Stimulated activated CD4-positive, alpha-beta T cell treated with anti-CD3 and anti-CD28 coated beads, Interleukin-4, amount 100 ng/mL, for 1 hour (primary cell): ENCODE measurements around the gene PRMT1.

Experiments
- DNase-seq: peaks from one replicate; pipeline ENCODE4 v3.0.0-alpha.2; 2020

The PRMT1 gene

GRCh38 chr19:49730166-49730565 lies 53.1 kb downstream of the PRMT1 start:
- DNase-seq, result no peak
